ENCODE results near the gene PIP4K2C. TPM values are rescaled to one million over a fixed set of nuclear protein-coding genes. Genes with fewer than 3 reads are reported as not detected.
"Not testable (repeated sequence)": the region's sequence is repeated elsewhere in the genome, so short reads cannot be mapped to it uniquely, and the experiment has no call there.

The PIP4K2C gene
- total and polyA plus RNA-seq, 5 experiments from 2014 or later, result 10.9 to 24.8 (median 23.4) TPM

DNA sequence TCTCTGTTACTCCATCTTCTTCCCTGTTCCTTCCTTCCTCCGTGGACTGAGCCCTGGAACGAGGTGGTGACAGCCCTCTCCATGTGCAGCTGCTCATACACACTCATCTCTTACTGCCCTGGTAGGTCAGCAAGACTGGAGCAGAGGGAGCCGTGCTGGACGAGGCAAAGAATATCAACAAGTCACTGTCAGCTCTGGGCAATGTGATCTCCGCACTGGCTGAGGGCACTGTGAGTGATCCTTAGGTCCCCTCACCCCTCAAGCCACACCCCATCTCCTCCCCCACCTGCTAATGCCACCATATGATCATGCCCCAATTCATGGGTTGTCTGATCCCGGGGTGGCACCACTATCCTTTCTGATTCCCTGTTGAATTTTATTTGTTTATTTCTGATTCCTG, 22.2 kb upstream of the PIP4K2C start:
- DNase-seq, result no peak
- ATAC-seq, result no peak
- Mint-ChIP-seq H3K36me3 (peaks cover 0 to 16% (median 13%) of the 10 kb centered on the region in 3 donors), H3K4me3 (no peak overlapping the region), H3K9me3 (no peaks in the 10 kb centered on the region), H3K4me1 (peaks cover 0 to 2% (median 0%) of the 10 kb centered on the region in 4 donors), H3K27ac (no peak overlapping the region), H3K27me3 (peaks cover 0 to 5% (median 0%) of the 10 kb centered on the region in 5 donors)
- POLR2A ChIA-PET, result no interaction called here

DNA sequence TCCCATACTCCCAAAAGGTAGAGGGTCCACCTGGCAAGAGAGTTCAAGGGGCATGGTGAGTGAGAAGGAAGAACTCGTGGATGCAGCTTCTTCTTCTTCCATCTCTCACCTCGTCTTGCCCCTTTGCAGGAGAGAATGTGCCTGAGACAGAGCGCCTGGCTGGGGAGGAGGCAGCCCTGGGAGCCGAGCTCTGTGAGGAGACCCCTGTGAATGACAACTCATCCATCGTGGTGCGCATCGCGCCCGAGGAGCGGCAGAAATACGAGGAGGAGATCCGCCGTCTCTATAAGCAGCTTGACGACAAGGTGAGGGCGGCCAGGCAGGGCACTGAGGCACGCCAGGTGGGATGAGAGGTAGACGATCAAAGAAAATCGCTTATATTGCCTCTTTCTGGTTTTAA, 21.1 kb upstream of the PIP4K2C start:
- no peaks in the 10 kb centered on the region for H3K9me3 Mint-ChIP-seq
- H3K27ac Mint-ChIP-seq, result no peak overlapping the region
- DNase-seq, result no peak
- POLR2A ChIA-PET, result interaction anchor here (0.9 kb wide), 1 partner anchor 21 kb away, joined by 3 read pairs; no protein-coding TSS in a partner anchor
- peaks cover 0 to 16% (median 8%) of the 10 kb centered on the region in 3 donors for H3K36me3 Mint-ChIP-seq
- H3K4me3 Mint-ChIP-seq, result no peak overlapping the region
- H3K27me3 Mint-ChIP-seq, result no peaks in the 10 kb centered on the region
- H3K4me1 Mint-ChIP-seq, result peaks cover 0 to under 1% (median 0%) of the 10 kb centered on the region in 4 donors
- ATAC-seq, result no peak

DNA sequence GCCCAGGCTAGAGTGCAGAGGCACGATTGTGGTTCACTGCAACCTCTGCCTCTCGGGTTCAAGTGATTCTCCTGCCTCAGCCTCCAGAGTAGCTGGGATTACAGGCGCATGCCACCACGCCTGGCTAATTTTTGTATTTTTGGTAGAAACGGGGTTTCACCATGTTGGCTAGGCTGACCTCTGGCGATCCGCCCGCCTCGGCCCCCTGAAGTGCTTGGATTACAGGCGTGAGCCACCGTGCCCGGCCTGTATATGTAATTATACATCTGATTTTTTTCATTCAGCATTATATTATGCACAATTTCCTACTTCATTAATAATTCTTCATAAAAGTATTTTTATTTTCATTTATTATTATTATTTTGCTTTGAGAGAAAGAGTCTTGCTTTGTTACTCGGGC, 20.6 kb upstream of the PIP4K2C start:
- ATAC-seq, H3K4me3 Mint-ChIP-seq, H3K9me3 Mint-ChIP-seq, H3K27ac Mint-ChIP-seq, H3K4me1 Mint-ChIP-seq, H3K27me3 Mint-ChIP-seq, DNase-seq: not testable (repeated sequence)
- POLR2A ChIA-PET, result interaction anchor here (0.9 kb wide), 1 partner anchor 22 kb away, joined by 3 read pairs; no protein-coding TSS in a partner anchor
- peaks cover 0 to 16% (median 8%) of the 10 kb centered on the region in 3 donors for H3K36me3 Mint-ChIP-seq

DNA sequence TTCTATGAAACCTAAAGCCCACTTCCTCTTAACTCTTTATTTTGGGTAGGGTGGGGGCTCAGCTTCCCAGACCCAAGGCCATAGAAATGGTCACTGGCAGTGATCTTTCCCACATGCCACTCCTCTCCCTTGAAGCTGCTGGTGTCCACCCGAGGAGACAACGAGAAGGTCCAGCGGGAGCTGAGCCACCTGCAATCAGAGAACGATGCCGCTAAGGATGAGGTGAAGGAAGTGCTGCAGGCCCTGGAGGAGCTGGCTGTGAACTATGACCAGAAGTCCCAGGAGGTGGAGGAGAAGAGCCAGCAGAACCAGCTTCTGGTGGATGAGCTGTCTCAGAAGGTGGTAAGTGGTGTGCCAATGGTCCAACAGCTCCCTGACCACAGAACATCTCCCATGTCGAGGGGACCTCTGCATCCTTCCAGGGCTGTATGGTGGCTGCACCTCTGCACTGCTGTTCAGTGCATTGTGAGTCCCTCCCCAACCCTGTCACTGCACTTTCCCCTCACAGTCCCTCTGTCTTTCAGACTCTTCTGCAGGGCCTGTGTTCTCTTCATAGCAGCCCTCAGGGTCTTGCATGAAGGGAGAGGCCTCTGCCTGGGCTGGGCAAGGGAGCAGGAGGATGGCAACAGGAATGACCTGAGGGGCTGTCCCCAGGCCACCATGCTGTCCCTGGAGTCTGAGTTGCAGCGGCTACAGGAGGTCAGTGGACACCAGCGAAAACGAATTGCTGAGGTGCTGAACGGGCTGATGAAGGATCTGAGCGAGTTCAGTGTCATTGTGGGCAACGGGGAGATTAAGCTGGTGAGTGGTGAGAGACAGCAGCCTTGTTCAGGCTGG, 18.8 kb upstream of the PIP4K2C start:
- Mint-ChIP-seq H3K36me3 (peaks cover 0 to 16% (median 8%) of the 10 kb centered on the region in 3 donors), H3K4me1 (no peaks in the 10 kb centered on the region), H3K4me3 (peak overlapping the region in 1 of 10 donors; percentile 15), H3K27ac (peak overlapping the region in 1 of 10 donors; percentile 50), H3K27me3 (no peaks in the 10 kb centered on the region), H3K9me3 (no peaks in the 10 kb centered on the region)
- ATAC-seq (no peak), DNase-seq (no peak)
- POLR2A ChIA-PET, result no interaction called here

DNA sequence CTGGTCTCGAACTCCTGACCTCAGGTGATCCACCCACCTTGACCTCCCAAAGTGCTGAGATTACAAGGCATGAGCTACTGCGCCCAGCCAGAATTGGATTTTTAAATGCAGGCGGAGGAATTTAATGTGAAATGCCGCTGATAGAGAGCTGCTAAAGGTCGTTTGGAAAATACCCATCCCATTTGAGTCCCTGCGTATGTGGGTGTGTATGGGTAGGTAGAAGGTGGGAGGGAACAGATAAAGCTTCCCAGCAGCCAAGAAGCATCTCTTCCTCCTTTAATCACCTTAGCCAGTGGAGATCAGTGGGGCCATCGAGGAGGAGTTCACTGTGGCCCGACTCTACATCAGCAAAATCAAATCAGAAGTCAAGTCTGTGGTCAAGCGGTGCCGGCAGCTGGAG, 16.2 kb upstream of the PIP4K2C start:
- H3K4me3 Mint-ChIP-seq, result no peak overlapping the region
- no peaks in the 10 kb centered on the region for H3K27me3 Mint-ChIP-seq
- DNase-seq (no peak), ATAC-seq (no peak)
- H3K27ac Mint-ChIP-seq, result no peak overlapping the region
- POLR2A ChIA-PET, result no interaction called here
- no peaks in the 10 kb centered on the region for H3K9me3 Mint-ChIP-seq
- no peaks in the 10 kb centered on the region for H3K4me1 Mint-ChIP-seq
- H3K36me3 Mint-ChIP-seq, result peaks cover 0 to 10% (median 2%) of the 10 kb centered on the region in 3 donors

DNA sequence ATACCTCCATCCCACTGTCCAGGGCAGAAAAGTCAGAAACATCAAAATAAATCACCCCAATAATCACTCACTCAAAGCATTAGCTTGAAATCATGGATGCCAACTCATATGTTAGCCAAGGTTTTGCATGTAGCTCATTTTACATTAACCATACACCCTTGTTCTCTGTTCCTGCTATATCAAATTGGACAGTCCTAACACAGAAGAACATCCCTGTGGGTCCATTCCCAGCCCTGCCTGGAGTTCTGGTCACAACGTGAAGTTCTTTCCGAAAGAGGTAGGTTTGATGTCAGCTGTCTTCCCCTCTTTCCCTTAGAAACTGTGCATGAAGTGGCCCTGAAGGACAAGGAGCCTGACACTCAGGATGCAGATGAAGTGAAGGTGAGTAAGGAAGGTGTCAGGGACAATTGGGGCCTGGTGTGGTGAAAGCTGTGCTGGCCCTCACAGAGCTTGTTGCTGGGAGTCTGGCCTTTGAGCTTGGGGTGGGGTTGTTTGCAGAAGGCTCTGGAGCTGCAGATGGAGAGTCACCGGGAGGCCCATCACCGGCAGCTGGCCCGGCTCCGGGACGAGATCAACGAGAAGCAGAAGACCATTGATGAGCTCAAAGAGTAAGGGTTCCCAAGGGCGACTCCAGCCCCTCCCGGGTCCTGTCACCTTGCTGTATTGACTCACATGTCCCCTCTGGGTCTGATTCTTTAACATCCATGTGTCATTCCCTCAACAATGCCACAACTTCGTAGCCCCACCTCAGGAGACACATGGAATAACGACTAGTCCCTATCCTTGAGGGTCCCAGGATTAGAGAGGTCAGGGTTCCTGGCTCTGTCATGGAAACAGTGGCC, 15.0 kb upstream of the PIP4K2C start:
- H3K36me3 Mint-ChIP-seq, result peaks cover 0 to 8% (median 5%) of the 10 kb centered on the region in 3 donors
- H3K9me3 Mint-ChIP-seq, result no peaks in the 10 kb centered on the region
- ATAC-seq (no peak), DNase-seq (no peak)
- H3K27me3 Mint-ChIP-seq, result no peaks in the 10 kb centered on the region
- no peaks in the 10 kb centered on the region for H3K4me1 Mint-ChIP-seq
- no peak overlapping the region for H3K27ac Mint-ChIP-seq
- no peak overlapping the region for H3K4me3 Mint-ChIP-seq
- POLR2A ChIA-PET, result no interaction called here

DNA sequence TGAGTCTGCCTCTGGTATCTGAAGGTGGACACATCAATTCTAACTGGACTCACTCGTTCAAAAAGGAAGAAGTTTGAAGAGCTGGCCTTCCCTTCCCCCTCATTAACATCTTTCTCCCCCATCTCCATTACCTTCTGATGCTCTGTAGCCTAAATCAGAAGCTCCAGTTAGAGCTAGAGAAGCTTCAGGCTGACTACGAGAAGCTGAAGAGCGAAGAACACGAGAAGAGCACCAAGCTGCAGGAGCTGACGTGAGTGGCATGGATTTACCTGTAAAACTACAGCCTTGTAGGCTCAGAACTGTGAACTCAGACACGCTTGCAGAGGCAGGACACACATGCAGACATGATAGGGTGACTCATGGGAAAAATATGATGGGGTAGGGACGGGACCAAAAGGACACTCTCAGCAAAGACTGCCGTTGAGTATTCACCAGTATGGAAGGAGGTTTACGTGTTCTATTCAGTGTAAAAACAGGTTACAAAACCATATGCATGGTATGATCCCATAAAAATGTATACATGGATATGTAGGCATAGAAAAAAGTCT, 14.3 kb upstream of the PIP4K2C start:
- POLR2A ChIA-PET, result no interaction called here
- H3K4me3 Mint-ChIP-seq, result no peak overlapping the region
- H3K9me3 Mint-ChIP-seq, result no peaks in the 10 kb centered on the region
- H3K4me1 Mint-ChIP-seq, result no peaks in the 10 kb centered on the region
- H3K27me3 Mint-ChIP-seq, result no peaks in the 10 kb centered on the region
- H3K27ac Mint-ChIP-seq, result no peak overlapping the region
- peaks cover 0 to 3% (median 2%) of the 10 kb centered on the region in 3 donors for H3K36me3 Mint-ChIP-seq
- no peak for DNase-seq
- ATAC-seq, result no peak

DNA sequence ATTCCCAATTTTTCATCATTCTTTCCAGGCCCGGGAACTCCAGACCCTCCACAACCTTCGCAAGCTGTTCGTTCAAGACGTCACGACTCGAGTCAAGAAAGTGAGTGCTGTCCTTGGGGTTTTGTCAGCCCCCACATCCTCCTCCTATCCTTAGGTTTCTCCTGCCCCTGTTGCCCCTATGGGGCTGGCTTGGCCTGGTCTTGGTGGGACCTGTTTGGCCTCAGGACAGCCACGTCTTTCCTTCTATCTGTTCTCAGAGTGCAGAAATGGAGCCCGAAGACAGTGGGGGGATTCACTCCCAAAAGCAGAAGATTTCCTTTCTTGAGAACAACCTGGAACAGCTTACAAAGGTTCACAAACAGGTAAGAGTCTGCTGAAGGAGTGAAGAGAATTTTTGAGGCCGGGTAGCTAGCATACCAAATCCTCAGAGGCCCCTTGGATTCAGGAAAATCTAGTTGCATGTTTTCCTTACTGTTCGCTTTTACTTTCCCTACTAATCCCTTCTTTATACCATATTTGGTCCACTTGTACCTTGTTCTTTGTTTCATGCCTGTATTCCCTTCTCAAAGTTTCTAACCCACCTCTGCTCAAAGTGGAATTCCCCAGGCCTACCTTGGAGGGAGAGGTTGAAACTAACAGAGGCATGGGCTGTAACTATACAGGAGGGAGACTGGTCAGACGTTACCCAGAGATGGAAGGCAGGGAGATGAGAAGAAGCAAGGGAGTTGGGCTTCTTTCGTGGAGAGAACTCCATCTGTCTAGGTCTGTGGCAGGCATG, 12.8 kb upstream of the PIP4K2C start:
- no peaks in the 10 kb centered on the region for H3K9me3 Mint-ChIP-seq
- DNase-seq (no peak), ATAC-seq (no peak)
- no peak overlapping the region for H3K27ac Mint-ChIP-seq
- H3K4me3 Mint-ChIP-seq, result no peak overlapping the region
- H3K36me3 Mint-ChIP-seq, result peaks cover 0 to 2% (median 0%) of the 10 kb centered on the region in 3 donors
- POLR2A ChIA-PET, result no interaction called here
- H3K27me3 Mint-ChIP-seq, result peaks cover 0 to 2% (median 0%) of the 10 kb centered on the region in 5 donors
- H3K4me1 Mint-ChIP-seq, result peaks cover under 1 to 3% (median 2%) of the 10 kb centered on the region in 4 donors

DNA sequence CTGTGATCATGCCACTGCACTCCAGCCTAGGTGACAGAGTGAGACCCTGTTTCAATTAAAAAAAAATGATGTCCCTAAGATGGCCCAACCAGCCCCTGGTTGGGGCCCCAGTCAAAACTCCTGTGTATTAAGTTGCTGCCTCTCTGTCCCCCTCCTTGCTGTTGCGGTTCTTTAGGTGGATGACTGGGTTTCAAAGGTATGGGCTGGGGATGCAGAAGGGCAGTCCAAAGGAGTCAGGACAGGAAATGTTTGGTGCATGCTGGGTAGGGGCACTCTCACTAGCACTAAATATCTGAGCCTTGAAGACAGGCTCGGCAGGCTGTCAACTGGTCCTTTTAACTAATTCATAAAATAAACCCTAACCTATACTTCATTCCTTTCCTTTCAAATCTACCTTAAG, 12.0 kb upstream of the PIP4K2C start:
- POLR2A ChIA-PET, result no interaction called here
- Mint-ChIP-seq H3K27me3 (peaks cover 0 to 5% (median 0%) of the 10 kb centered on the region in 5 donors), H3K4me3 (no peak overlapping the region), H3K4me1 (peaks cover 3 to 8% (median 5%) of the 10 kb centered on the region in 4 donors), H3K9me3 (no peaks in the 10 kb centered on the region), H3K36me3 (peaks cover 0 to 2% (median 0%) of the 10 kb centered on the region in 3 donors), H3K27ac (peak overlapping the region in 1 of 10 donors; percentile 62)
- DNase-seq (no peak), ATAC-seq (no peak)

DNA sequence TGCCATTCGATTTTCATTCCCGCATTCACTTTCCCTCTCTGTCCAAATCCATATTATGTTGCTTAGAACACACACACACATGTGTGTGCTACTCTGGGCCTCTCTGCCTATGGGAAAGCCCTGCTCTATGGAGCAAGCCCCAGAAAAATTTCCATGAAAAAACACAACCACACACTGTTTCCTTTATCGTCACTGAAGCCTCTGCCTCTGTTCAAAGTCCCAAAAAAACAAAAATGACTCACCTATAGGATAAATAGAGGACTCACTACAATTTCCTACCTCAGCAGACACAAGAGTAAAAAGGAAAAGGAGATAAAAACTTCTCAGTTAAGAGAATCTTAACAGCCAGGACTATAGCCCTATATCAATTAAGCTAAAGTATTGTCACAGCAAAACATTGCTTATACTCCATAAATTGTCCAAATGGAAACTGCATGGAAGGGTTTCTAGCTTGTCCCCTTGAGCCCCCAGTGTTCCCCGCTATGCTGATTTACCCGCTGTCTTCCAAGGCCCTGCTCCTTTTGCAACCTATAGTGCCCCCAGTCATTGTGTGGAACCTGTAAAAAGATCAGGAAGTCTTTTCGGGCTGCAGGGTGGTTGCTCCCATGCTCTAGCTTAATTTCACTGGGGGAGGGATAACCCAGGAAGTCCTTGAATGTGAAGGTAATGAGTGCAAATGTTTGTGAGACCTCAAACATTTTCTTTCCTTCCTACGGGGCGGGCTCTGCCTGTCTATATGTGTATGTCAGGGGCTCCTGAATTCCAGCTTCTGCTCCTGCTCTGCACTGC, 11.1 kb upstream of the PIP4K2C start:
- H3K36me3 Mint-ChIP-seq, result peaks cover 0 to 2% (median 0%) of the 10 kb centered on the region in 3 donors
- no peak for ATAC-seq

DNA sequence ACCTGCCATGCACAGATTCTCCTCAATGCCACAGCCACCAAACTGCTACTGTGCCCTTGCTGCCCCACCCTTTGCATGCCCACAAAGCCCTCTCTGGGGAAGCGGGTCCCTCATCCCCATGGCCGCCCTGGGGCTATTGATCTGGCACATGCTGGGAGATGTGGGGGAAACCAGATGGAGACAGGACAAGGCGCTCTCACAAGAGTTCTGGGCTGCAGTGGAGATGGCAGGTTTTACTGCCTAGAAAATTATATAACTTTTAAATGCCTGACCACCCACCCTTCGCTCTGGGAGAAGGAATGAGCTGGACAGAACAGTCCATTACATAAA, 10.6 kb upstream of the PIP4K2C start:
- no peaks in the 10 kb centered on the region for H3K9me3 Mint-ChIP-seq
- no peak overlapping the region for H3K4me3 Mint-ChIP-seq
- ATAC-seq, result no peak
- DNase-seq, result no peak
- POLR2A ChIA-PET, result interaction anchor here (1.0 kb wide), 1 partner anchor 162 kb away, joined by 3 read pairs; no protein-coding TSS in a partner anchor
- peaks cover 3 to 8% (median 5%) of the 10 kb centered on the region in 4 donors for H3K4me1 Mint-ChIP-seq
- peaks cover 0 to 2% (median 0%) of the 10 kb centered on the region in 3 donors for H3K36me3 Mint-ChIP-seq
- peaks cover 0 to 11% (median 0%) of the 10 kb centered on the region in 5 donors for H3K27me3 Mint-ChIP-seq
- no peak overlapping the region for H3K27ac Mint-ChIP-seq

More for the DNA sequence above, 11.1 kb upstream of the PIP4K2C start:
- Mint-ChIP-seq H3K27me3 (peaks cover 0 to 7% (median 0%) of the 10 kb centered on the region in 5 donors), H3K4me3 (no peak overlapping the region), H3K27ac (no peak overlapping the region), H3K9me3 (no peaks in the 10 kb centered on the region), H3K4me1 (peaks cover 3 to 8% (median 5%) of the 10 kb centered on the region in 4 donors)
- no peak for DNase-seq
- POLR2A ChIA-PET, result interaction anchor here (1.0 kb wide), 1 partner anchor 162 kb away, joined by 3 read pairs; no protein-coding TSS in a partner anchor

All from naive thymus-derived CD8-positive, alpha-beta T cell (primary cell).